TTC549 (cell line): Measurements from ENCODE around the gene FLNA.
"Not testable (repeated sequence)": the region's sequence is repeated elsewhere in the genome, so short reads cannot be mapped to it uniquely, and the experiment has no call there.

Experiments
- FAIRE-seq: peaks from 2 replicates; lab custom pipeline; 2012; peaks lifted over from hg19 to GRCh38; lab: Jason Lieb, UNC

Gene FLNA

GRCh38 chrX:154304846-154305245 lies 69.6 kb downstream of the FLNA start:
- no peak for FAIRE-seq

GRCh38 chrX:154303476-154303875 lies 71.0 kb downstream of the FLNA start:
- FAIRE-seq: no peak

- not testable (repeated sequence) for FAIRE-seq
Observed at GRCh38 chrX:154302998-154303397, 71.4 kb downstream of the FLNA start.

GRCh38 chrX:154300816-154301215 lies 73.6 kb downstream of the FLNA start:
- no peak for FAIRE-seq
